Stimulated activated effector memory CD8-positive, alpha-beta T cell treated with anti-CD3 and anti-CD28 coated beads, Interleukin-12 subunit alpha, Interleukin-12 subunit beta, amount 100 ng/mL, for 72 hours (primary cell): ENCODE results near the gene CHST12.

Experiments used
- ATAC-seq: fragments of 150-1000 bp; cut with Tn5 transposase; 2 replicates; pipeline ENCODE4 v1.10.0; 2021
- DNase-seq, 2 donors: peaks; one replicate each; pipeline ENCODE4 v3.0.0; 2021 to 2022; ENCODE audit warnings: low spot score in 2 of 2
- H3K27ac Mint-ChIP-seq: one replicate; pipeline ENCODE4 v1.8.0; 2022; ENCODE audit warnings: mild to moderate bottlenecking, mixed read lengths
- H3K36me3 Mint-ChIP-seq: one replicate; pipeline ENCODE4 v1.8.0; 2022; ENCODE audit warnings: mild to moderate bottlenecking, mixed read lengths
- H3K4me1 Mint-ChIP-seq: one replicate; pipeline ENCODE4 v1.8.0; 2022; ENCODE audit warnings: mixed read lengths
- H3K4me3 Mint-ChIP-seq: one replicate; pipeline ENCODE4 v1.8.0; 2022; ENCODE audit warnings: mild to moderate bottlenecking, mixed read lengths
- H3K9me3 Mint-ChIP-seq: one replicate; pipeline ENCODE4 v1.8.0; 2022; ENCODE audit warnings: mixed read lengths

The CHST12 gene

DNA sequence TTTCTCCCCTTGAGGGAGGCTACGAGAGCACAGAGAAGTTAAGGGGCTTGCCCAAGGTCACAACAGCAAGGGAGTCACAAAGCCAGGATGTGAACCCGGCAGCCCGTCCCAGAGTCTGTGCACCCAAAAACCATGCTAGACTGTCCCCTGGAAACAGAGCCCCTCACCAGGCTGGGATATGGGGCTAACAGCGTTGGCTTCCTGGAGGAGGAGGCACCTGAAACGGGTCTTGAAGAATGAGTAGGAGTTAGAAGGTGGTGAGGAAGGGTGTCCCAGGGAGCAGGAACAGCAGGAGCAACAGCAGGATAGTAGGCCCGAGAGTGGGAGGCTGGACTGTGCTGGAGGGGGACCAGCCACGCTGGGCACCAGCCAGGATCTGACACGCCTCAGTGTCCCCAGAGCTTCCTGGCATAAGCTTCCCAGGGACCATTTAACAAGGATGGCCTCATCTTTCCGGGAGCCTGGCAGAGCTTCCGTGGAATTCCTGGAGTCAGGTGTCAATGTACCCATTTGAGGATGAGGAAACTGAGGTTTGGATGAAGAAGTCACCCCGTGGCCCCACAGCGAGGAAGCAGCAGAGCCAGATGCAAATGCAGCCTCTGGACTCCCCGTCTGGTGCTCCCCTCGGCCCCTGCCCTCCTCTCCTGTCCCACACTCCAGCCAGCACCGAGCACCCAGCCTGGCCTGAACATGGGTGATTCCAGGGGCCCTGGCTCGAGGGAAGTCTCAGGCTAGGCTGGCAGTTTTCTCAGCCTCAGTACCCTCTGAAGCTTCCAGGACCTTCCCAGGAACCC is 76.1 kb downstream of the CHST12 start:
- Mint-ChIP-seq H3K36me3 (no peaks in the 10 kb centered on the region), H3K27ac (peak overlapping the region; percentile 35), H3K4me1 (peaks cover 15% of the 10 kb centered on the region), H3K9me3 (no peaks in the 10 kb centered on the region), H3K4me3 (no peak overlapping the region)
- no peak for ATAC-seq
- no peak for DNase-seq

DNA sequence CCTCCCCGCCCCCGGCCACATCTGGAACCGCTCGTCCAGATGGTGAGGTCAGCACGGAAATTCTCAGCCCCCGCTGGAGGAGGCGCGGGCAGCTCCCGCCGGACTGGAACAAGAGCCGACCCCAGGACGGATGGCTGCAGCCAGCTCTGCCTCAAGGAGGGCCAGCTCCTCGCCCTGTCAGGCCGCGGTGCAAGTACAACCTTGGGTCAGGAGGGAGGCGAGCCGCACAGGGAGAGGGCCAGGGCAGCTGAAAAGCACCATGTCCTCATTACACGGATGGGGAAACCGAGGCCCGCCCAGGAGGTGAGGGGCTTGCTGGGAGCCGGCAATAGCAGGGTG is 76.6 kb downstream of the CHST12 start:
- H3K36me3 Mint-ChIP-seq = no peaks in the 10 kb centered on the region
- H3K4me1 Mint-ChIP-seq = peaks cover 15% of the 10 kb centered on the region
- DNase-seq (no peak), ATAC-seq (no peak)
- H3K4me3 Mint-ChIP-seq = no peak overlapping the region
- H3K9me3 Mint-ChIP-seq = no peaks in the 10 kb centered on the region
- H3K27ac Mint-ChIP-seq = no peak overlapping the region

DNA sequence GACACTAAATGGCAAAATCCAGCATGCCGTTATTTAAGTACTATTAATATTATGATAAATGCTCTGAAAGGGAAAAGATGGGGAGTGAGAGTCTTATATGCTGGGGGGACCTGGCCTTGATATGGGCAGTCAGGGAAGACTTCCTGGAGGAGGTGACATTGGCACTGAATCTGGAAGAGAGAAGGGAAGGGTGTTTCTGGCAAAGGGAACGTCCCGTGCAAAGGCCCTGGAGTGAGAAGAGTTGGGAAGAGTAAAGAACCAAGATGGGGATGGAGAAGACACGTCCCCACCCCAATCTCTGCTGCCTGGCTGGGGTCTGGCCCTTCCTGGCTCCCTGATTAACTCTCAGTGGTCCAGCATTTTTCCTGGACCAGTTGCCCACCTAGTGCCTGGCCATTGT is 77.8 kb downstream of the CHST12 start:
- Mint-ChIP-seq H3K9me3 (no peaks in the 10 kb centered on the region), H3K36me3 (no peaks in the 10 kb centered on the region), H3K4me1 (peaks cover 15% of the 10 kb centered on the region), H3K4me3 (no peak overlapping the region), H3K27ac (no peak overlapping the region)
- DNase-seq = no peak
- no peak for ATAC-seq

GRCh38 chr7:2482725-2483451 is 79.5 kb downstream of the CHST12 start:
- no peak for DNase-seq
- Mint-ChIP-seq H3K9me3 (no peaks in the 10 kb centered on the region), H3K36me3 (no peaks in the 10 kb centered on the region), H3K4me1 (peaks cover 7% of the 10 kb centered on the region), H3K27ac (no peak overlapping the region), H3K4me3 (no peak overlapping the region)
- ATAC-seq = no peak

DNA sequence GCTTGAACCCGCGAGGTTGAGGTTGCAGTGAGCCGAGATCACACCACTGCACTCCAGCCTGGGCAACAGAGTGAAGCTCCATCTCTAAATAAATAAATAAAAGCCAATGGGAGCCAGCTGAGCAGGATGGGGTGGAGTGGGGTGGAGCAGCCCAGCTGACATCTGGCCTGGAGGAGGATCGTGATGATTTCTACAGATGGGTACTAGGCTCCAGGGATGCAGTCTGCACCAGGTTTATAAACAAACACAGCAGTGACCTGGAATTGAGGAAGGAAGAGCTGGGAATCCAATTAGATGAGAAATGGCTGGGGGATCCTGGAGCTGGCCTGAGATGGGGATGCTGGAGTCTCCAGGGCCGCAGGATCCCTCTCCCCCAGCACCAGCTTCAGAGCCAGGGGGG is 80.1 kb downstream of the CHST12 start:
- Mint-ChIP-seq H3K4me3 (no peak overlapping the region), H3K9me3 (no peaks in the 10 kb centered on the region), H3K4me1 (peaks cover 2% of the 10 kb centered on the region), H3K27ac (no peak overlapping the region), H3K36me3 (no peaks in the 10 kb centered on the region)
- ATAC-seq (no peak), DNase-seq (no peak)

DNA sequence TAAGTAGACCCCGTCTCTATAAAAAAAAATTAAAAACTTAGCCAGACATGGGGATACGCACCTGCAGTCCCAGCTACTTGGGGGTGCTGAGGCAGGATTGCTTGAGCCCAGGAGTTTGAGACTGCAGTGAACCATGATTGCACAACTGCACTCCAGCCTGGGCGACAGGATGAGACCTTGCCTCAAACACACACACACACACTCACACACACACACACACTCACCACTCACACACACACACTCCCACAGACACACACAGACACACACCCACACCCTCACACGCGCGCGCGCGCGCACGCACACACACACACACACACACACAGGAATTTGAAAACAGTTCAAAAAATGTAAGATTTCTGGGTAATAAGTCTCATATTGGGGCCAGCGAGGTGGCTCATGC is 81.5 kb downstream of the CHST12 start:
- peaks cover 14% of the 10 kb centered on the region for H3K4me1 Mint-ChIP-seq

GRCh38 chr7:2487586-2488271 is 84.3 kb downstream of the CHST12 start:
- no peaks in the 10 kb centered on the region for H3K36me3 Mint-ChIP-seq
- H3K27ac Mint-ChIP-seq = peak overlapping the region; percentile 63
- DNase-seq = no peak
- H3K9me3 Mint-ChIP-seq = peaks cover 3% of the 10 kb centered on the region
- ATAC-seq = no peak
- no peak overlapping the region for H3K4me3 Mint-ChIP-seq
- H3K4me1 Mint-ChIP-seq = peaks cover 20% of the 10 kb centered on the region

More for the DNA sequence above, 81.5 kb downstream of the CHST12 start:
- Mint-ChIP-seq H3K9me3 (no peaks in the 10 kb centered on the region), H3K27ac (no peak overlapping the region), H3K4me3 (no peak overlapping the region), H3K36me3 (no peaks in the 10 kb centered on the region)
- no peak for ATAC-seq
- no peak for DNase-seq

GRCh38 chr7:2488272-2488645 is 84.8 kb downstream of the CHST12 start:
- no peak for DNase-seq
- no peak for ATAC-seq
- H3K4me1 Mint-ChIP-seq = peaks cover 20% of the 10 kb centered on the region
- H3K27ac Mint-ChIP-seq = peak overlapping the region; percentile 63
- no peaks in the 10 kb centered on the region for H3K36me3 Mint-ChIP-seq
- peaks cover 3% of the 10 kb centered on the region for H3K9me3 Mint-ChIP-seq
- no peak overlapping the region for H3K4me3 Mint-ChIP-seq

- H3K4me1 Mint-ChIP-seq = peaks cover 20% of the 10 kb centered on the region
- no peak for ATAC-seq
- DNase-seq = no peak
- no peak overlapping the region for H3K27ac Mint-ChIP-seq
- no peak overlapping the region for H3K4me3 Mint-ChIP-seq
- H3K36me3 Mint-ChIP-seq = no peaks in the 10 kb centered on the region
- H3K9me3 Mint-ChIP-seq = peaks cover 3% of the 10 kb centered on the region
Observed at GRCh38 chr7:2488681-2489080, 85.3 kb downstream of the CHST12 start.

DNA sequence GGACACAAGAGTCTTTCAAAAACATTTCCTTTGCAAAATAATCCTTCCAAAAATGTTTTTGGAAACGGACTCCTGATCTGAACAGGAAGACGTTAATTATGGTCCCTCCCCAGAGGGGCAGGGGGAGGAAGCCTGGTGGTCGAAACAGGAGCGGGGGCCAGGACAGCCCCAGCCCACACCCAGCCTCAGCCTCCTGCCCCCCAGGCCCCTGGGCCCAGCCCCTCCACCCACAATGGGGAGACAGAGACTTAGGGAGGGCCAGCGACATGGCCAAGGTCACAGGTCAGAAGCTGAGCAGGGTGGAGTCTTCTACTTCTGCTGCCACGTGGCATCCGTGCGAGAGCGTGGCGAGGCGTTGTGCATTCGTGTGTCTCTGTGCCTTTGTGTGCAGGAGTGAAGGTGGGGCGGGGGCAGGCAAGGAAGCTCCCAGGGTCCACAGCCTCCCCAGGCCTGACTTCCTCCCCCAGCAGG is 86.8 kb downstream of the CHST12 start:
- no peaks in the 10 kb centered on the region for H3K36me3 Mint-ChIP-seq
- H3K9me3 Mint-ChIP-seq = peaks cover 3% of the 10 kb centered on the region
- H3K4me3 Mint-ChIP-seq = no peak overlapping the region
- H3K4me1 Mint-ChIP-seq = peaks cover 20% of the 10 kb centered on the region
- no peak for ATAC-seq
- DNase-seq = no peak
- H3K27ac Mint-ChIP-seq = no peak overlapping the region

- Mint-ChIP-seq H3K36me3 (no peaks in the 10 kb centered on the region), H3K4me3 (no peak overlapping the region), H3K27ac (peak overlapping the region; percentile 53), H3K4me1 (peaks cover 20% of the 10 kb centered on the region), H3K9me3 (peaks cover 3% of the 10 kb centered on the region)
- ATAC-seq (no peak), DNase-seq (no peak)
Observed at GRCh38 chr7:2492038-2492437, 88.6 kb downstream of the CHST12 start.

DNA sequence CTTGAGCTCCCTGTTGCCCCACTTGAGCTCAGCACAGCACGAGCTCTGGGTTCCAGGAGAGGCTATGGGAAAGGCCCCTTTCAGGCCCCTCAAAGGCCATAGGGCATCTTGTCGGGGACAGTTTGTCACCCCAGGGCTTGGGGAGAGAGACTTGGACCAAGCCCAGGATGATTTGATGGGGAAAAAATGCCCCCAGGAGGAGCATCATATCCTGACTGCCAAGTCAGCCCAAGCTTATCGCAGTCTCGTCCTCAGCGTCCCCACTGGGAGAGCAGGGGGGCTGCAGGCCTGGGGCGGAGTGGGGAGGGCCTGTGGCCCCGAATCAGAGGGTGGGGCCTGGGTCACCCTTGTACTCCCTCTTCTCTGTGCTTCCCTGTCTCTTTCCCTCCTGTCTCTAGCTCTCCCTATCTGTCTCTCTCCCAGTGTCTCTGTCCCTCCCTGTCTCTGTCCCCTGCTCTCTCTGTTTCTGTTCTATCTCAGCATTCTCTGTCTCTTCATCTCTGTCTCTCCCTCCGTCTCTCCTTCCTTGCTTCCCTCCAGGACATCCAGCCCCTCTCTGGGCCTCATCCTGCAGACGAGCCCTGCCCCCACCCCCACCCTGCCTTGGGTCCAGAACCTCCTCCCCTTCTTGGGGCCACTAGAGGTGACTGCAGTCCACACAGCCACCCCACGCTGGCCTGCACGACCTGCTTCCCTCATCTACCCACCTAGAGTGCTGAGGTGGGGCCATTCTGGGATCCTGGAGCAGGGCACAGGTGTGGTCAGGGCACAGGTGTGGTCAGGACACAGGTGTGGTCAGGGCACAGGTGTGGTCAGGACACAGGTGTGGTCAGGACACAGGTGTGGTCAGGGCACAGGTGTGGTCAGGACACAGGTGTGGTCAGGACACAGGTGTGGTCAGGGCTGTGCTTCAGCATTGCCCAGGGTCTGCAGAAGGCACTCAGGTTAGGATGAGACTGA is 90.1 kb downstream of the CHST12 start:
- Mint-ChIP-seq H3K4me3 (no peak overlapping the region), H3K36me3 (no peaks in the 10 kb centered on the region), H3K4me1 (peaks cover 19% of the 10 kb centered on the region), H3K27ac (no peak overlapping the region), H3K9me3 (peaks cover 3% of the 10 kb centered on the region)
- DNase-seq (no peak), ATAC-seq (no peak)

- no peak overlapping the region for H3K27ac Mint-ChIP-seq
- no peak for ATAC-seq
- peaks cover 3% of the 10 kb centered on the region for H3K9me3 Mint-ChIP-seq
- no peak for DNase-seq
- no peak overlapping the region for H3K4me3 Mint-ChIP-seq
- H3K36me3 Mint-ChIP-seq = no peaks in the 10 kb centered on the region
- peaks cover 9% of the 10 kb centered on the region for H3K4me1 Mint-ChIP-seq
Observed at GRCh38 chr7:2494191-2495130, 91.0 kb downstream of the CHST12 start.
